Stimulated activated CD8-positive, alpha-beta memory T cell treated with anti-CD3 and anti-CD28 coated beads, Interleukin-7, amount 100 ng/mL, for 4 hours (primary cell): ENCODE data around the gene PNP.

Source experiments
- DNase-seq, 2 donors: peaks; one replicate each; pipeline ENCODE4 v3.0.0-alpha.2; 2020; ENCODE audit warnings: low read depth in 2 of 2

PNP gene

GRCh38 chr14:20455355-20456300 is 13.6 kb upstream of the PNP start:
- peak; percentile 36 to 37 for DNase-seq

GRCh38 chr14:20456971-20457370 is 12.2 kb upstream of the PNP start:
- DNase-seq = no peak

GRCh38 chr14:20458031-20458789 is 11.0 kb upstream of the PNP start:
- DNase-seq = no peak

DNA sequence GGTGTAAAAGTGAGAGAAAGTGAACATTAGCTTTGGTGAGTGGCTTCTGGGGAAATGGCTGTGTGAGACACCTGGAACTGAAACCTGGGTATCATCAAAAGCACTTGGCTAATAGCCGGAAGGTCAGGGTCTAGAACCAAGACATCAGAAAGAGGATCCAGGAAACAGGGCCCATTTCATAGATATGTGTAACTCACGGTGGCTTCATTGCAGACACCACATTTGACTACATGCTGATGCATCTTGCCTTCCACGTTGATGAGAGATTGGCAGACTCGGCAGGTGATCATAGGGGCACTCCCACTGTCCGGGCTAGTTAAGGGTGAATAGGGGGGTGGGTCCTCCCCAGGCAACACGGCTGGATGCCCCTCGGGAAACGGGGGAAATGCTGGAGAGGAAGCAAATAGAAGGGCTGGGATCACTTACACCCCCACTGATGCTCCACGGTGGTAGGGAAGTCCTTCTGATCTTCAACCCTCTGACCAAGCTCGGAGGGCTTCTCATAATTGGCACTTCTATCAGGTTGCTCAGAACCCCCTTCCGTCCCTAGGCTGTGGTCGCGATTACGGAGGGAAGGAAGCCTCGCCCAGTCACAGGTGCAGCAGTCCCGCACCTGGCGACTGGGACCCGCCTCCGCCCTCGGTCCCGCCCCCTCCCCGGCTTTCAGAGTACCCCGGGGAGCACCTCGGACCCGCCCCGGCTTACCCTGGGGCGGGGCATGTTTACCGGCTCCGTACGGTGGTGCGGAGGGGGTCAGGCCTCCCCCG is 8.6 kb upstream of the PNP start:
- DNase-seq = peak in 1 of 2 donors; percentile 46

DNA sequence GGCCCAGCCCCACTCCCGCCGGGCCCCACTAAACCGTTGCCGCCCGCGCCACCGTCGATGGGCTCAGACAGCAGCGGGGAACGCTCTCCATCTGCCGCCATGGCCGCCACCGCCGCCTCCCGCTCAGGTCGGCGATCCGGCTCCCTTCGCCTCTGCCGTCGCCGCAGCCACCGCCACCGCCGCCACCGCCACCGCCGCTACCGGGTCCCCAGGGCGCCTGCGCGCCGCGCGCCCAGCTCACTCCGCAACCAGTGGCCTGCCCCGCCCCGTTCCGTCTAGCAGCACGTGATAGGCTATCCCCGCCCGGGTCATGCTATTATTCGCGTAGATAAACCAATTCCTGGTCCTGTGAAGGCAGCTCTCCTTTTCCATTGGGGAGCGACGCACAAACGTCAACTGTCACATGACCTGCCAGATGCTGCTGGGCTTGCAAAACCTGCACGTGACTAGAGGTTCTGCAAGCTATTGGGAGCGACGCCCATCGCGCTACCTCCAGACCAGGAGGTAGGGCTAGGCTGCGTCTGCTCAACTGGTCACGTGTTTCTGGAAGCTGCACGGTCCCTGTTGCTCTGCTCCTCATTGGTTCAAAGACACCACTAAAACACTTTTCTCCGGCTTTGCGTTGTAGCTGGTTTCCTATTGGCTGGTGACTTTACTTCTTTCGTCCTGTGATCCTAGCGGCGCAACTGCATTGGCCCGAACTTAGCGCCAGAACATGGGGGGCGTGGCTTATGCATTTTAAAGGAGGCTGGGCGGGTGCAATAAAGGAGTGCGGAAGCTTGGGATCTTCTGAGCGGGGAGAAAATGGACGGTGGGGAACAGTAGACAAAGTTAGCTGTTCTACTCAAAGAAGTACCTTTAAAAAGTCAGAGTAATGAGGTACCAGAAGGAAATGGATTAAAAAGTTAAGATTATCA is 7.7 kb upstream of the PNP start, which contains the start of gene PIP4P1:
TSS of gene PIP4P1 (minus strand) at position 210 of the 917 bp plus-strand sequence. CDS start at position 101, 109 bp downstream.
- DNase-seq = peak; percentile 97

- no peak for DNase-seq
These were observed 403 bp upstream of the PNP start for GRCh38 chr14:20468764-20469241.

DNA sequence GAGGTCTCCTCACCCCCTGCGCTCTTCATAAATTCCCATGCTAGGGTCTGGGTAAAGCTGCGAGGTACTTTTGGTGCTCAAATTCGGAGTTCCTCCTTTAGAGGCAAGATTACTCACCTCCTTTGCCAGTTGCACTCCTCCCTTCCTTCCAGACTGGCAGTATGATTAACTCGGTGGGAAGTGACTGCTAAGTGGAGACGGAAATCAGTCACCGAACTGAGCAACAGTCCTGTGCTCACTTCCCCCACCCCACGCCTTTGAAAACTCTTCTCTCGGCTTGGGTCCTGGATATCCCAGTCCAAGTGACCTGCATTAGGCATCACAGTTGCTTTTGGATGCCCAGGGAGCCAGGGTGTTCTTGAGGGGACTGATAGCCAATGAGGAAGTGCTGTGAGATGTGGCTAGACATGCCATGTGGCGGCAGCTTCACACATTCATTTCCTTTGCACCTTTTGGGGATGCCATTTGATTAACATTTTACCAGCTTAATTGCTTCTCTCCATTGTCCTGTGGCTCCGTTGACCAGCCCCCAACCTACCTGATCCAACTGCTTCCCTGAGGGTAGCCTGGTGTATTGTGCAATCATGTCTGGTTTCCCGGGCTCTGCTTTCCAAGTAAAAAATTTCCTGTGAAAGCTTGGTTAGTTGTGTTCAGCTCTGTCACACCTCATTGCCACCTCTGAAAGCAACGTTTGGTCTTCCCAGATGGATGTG is 840 bp downstream of the PNP start:
- DNase-seq = peak; percentile 38 to 50

GRCh38 chr14:20470603-20470901 is 1.3 kb downstream of the PNP start:
- DNase-seq = no peak

DNA sequence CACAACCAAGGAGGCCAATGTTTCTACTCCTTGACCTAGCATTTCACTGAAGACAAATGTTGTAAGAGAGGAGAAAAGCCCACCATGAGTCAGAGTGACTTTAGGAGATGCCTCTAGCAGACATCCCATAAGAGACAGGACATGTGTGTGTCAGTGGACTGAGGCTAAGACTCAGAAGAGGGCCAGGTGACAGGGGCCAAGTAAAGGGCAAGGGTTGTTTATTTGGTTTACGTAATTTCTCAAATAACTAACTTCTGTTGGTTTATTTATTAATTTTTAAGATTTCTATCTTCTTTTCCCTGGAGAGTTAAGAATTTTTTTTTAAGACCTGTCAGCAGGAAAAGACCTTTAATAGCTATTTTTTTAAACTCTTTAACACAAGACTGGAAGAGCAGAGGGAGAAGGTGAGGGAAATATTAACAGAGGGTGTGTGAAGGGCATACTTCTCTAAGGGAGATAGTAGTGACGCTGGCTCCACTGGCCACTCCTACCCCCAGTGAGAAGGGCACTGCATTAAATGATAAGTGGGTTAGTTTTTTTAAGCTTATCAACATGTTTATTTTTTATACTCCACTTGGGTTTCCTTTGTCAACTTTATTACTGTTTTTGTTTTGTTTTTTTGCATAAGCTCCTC is 3.4 kb downstream of the PNP start:
- DNase-seq = no peak

DNA sequence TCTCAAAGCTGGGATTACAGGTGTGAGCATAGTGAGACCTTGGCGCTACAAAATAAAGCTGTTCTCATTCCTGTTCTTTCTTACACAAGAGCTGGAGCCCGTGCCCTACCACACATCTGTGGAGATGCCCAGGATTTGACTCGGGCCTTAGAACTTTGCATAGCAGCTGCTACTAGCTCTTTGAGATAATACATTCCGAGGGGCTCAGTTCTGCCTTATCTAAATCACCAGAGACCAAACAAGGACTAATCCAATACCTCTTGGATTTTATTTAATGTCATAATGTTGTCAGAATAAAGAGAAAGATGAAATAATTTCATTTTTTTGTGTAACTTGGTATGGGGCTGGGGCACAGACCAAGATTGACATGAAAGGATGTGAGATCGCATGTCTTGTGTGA is 7.6 kb downstream of the PNP start:
- no peak for DNase-seq

- DNase-seq = no peak
These were observed 8.1 kb downstream of the PNP start for GRCh38 chr14:20477211-20477876.

GRCh38 chr14:20478894-20479293 is 9.7 kb downstream of the PNP start:
- no peak for DNase-seq

GRCh38 chr14:20482382-20482781 is 13.2 kb downstream of the PNP start:
- DNase-seq = no peak

GRCh38 chr14:20485900-20486299 is 16.7 kb downstream of the PNP start:
- no peak for DNase-seq

DNA sequence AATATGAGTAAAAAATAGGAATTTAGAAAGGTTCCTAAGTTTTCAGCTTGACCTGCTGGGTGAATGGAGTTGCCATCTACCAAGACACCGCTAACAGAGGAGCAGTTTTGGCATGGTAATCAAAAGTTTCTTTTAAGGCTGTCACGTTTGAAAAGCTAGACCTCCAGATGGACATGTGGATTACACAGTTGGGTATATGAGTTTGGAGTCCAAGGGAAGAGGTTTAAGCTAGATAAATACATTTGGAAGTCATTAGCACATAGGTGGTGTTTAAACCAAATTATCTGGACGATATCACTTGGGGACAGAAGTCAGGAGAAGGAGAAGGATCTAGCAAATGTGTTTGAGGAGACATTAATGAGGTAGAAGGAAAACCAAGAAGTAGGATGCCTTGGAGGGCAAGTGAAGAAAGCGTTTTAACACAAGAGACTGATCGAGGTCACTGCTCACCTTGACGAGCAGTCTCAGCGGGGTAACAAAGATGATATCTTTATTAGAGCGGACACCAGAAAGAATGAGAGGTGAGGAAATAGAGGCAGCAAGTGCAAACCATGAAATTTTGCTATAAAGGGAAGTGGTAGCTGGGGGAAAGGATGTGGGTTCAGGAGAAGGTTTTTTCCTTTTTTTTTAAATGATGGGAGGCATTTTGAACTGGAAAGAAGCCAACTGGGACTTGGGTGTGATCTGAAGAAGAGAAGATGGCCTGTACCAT is 17.6 kb downstream of the PNP start:
- DNase-seq = no peak

DNA sequence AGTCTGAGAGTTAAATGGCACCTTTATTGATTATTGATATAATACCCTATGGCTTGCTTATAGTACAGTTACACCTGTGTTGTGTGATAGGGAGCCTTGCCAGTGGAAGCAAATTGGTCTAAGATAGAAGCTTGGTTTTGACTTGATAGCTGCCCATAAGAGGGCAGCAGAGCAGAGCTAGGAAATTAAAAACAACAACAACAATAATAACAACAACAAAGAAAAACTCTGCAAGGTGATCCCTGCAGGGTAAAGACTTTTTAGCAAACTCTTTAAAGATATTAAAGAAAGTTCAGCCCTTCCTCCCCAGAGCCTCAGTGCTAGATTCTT is 18.2 kb downstream of the PNP start:
- no peak for DNase-seq

- DNase-seq = no peak
These were observed 20.1 kb downstream of the PNP start for GRCh38 chr14:20489093-20489994.

DNA sequence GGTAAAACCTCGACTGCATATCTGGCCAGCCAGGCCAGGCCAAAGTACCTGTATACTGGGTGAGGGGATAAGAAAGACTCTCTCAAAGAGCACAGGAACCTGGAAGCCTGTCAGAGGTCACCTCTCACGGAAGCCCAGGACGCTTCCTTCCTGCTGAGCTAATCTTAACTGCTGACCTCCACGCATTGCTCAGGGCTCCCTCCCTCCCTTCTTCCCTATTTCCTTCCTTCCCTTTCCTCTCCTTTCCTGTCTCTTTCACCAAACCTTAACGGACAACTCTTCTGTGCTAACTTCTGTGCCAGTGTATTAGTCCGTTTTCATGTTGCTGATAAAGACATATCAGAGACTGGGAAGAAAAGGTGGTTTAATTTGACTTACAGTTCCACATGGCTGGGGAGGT is 21.4 kb downstream of the PNP start:
- no peak for DNase-seq
